Upper lobe of left lung (tissue), 6 donors: Measurements from ENCODE around the gene ATG7. TPM values are rescaled to one million over a fixed set of nuclear protein-coding genes. Genes with fewer than 3 reads are reported as not detected.

Experiments
- ATAC-seq, 2 donors: fragments of 200-7000 bp; cut with Tn5 transposase; one replicate each; pipeline ENCODE4 v1.9.1; 2022; ENCODE audit warnings: mild to moderate bottlenecking in 2 of 2, moderate library complexity in 2 of 2; ENCODE audit not compliant: low FRiP score in 2 of 2
- DNase-seq, 2 donors: peaks; one replicate each; pipeline ENCODE4 v3.0.0-alpha.2; 2019 to 2020
- H3K27ac ChIP-seq, 4 donors: fragments of 200-600 bp; sonication (generic); one replicate each; pipeline ENCODE4 v1.5.1; 2016 to 2019
- H3K27me3 ChIP-seq, 4 donors: fragments of 200-600 bp; sonication (generic); one replicate each; pipeline ENCODE4 v1.5.1; 2017 to 2019
- H3K36me3 ChIP-seq, 4 donors: fragments of 200-600 bp; sonication (generic); one replicate each; pipeline ENCODE4 v1.5.1; 2016 to 2019
- H3K4me1 ChIP-seq, 4 donors: fragments of 200-600 bp; sonication (generic); one replicate each; pipeline ENCODE4 v1.5.1; 2018 to 2019
- H3K4me3 ChIP-seq, 4 donors: fragments of 200-600 bp; sonication (generic); one replicate each; pipeline ENCODE4 v1.5.1; 2017 to 2019; ENCODE audit warnings: mild to moderate bottlenecking in 2 of 4, moderate library complexity in 1 of 4
- H3K9me3 ChIP-seq, 4 donors: fragments of 200-600 bp; sonication (generic); one replicate each; pipeline ENCODE4 v1.5.1; 2018 to 2019
- CTCF ChIP-seq, 6 experiments: fragments of 450-650 bp in 4 of 6; fragments of 200-600 bp in 2 of 6; sonication (generic) in 2 of 6; IDR thresholded peaks; one replicate each; pipeline ENCODE4 v1.5.1; 2016 to 2019; ENCODE audit warnings: antibody characterized with exemption in 6 of 6
- EP300 ChIP-seq, 4 donors: sonication (generic); formaldehyde crosslinking; IDR thresholded peaks; one replicate each; pipeline ENCODE4 v1.5.1; 2017; ENCODE audit warnings: antibody characterized with exemption in 4 of 4, control low read depth in 2 of 4
- POLR2A ChIP-seq, 4 donors: fragments of 450-650 bp; IDR thresholded peaks; one replicate each; pipeline ENCODE4 v1.5.1; 2016 to 2017; ENCODE audit warnings: antibody characterized with exemption in 4 of 4, mild to moderate bottlenecking in 2 of 4
- POLR2AphosphoS5 ChIP-seq, 2 donors: sonication (generic); formaldehyde crosslinking; IDR thresholded peaks; one replicate each; pipeline ENCODE4 v1.5.1; 2017; ENCODE audit warnings: antibody characterized with exemption in 2 of 2
- WGBS, 2 donors: methylation state at CpG; one replicate each; pipeline ENCODE4 v1.1.5; 2017 to 2018; 5-methylcytosine and 5-hydroxymethylcytosine counted together
- total RNA-seq, 6 donors: library from RNA; depleted of rRNA in 4 of 6; stranded (reverse); fragments of >200 nt in 4 of 6; gene quantifications; one replicate each; pipeline versions ENCODE4 v1.1.0 to v1.2.1, GENCODE V29; 2016 to 2021
- donor health status: DM: no; HTN: no; CAD: no; lungs with moderate emphysema.
- donor health status: DM: no; HTN: yes; CAD: no; lungs with severe emphysema.

The ATG7 gene
- total RNA-seq, 6 donors from 2014 or later = 52.4 to 195 (median 74.1) TPM

GRCh38 chr3:11543141-11543947 lies 271.1 kb downstream of the ATG7 start:
- Histone ChIP-seq H3K36me3 (no peaks in the 10 kb centered on the region), H3K9me3 (peaks cover 0 to 12% (median 0%) of the 10 kb centered on the region in 4 donors), H3K4me3 (no peak overlapping the region), H3K27ac (no peak overlapping the region), H3K4me1 (peaks cover 0 to 21% (median 10%) of the 10 kb centered on the region in 4 donors), H3K27me3 (no peaks in the 10 kb centered on the region)
- ATAC-seq = no peak
- DNase-seq = no peak
- TF ChIP-seq POLR2A (IDR thresholded peaks at IDR 0.05) = no peak
- WGBS, 2 donors = 82 to 97% methylated on average over 18 to 19 of the region's 19 CpGs

GRCh38 chr3:11543948-11544387 lies 271.8 kb downstream of the ATG7 start:
- H3K36me3 ChIP-seq = no peaks in the 10 kb centered on the region
- peaks cover 0 to 27% (median 13%) of the 10 kb centered on the region in 4 donors for H3K4me1 ChIP-seq
- DNase-seq (no peak), ATAC-seq (no peak)
- TF ChIP-seq EP300 (IDR thresholded peaks at IDR 0.05) = no peak
- TF ChIP-seq POLR2AphosphoS5 (IDR thresholded peaks at IDR 0.05) = no peak
- no peak for TF ChIP-seq POLR2A (IDR thresholded peaks at IDR 0.05)
- no peak for TF ChIP-seq CTCF (IDR thresholded peaks at IDR 0.05)
- H3K9me3 ChIP-seq = peaks cover 0 to 12% (median 0%) of the 10 kb centered on the region in 4 donors
- no peaks in the 10 kb centered on the region for H3K27me3 ChIP-seq
- 84 to 93% methylated on average over 2 to 5 of the region's 6 CpGs for WGBS, 2 donors
- no peak overlapping the region for H3K4me3 ChIP-seq
- H3K27ac ChIP-seq = peak overlapping the region in 1 of 4 donors; percentile 35

GRCh38 chr3:11544412-11545181 lies 272.4 kb downstream of the ATG7 start:
- Histone ChIP-seq H3K27me3 (no peaks in the 10 kb centered on the region), H3K9me3 (peaks cover 0 to 12% (median 0%) of the 10 kb centered on the region in 4 donors), H3K4me3 (no peak overlapping the region), H3K36me3 (no peaks in the 10 kb centered on the region), H3K27ac (peak overlapping the region in 1 of 4 donors; percentile 35), H3K4me1 (peaks cover 0 to 28% (median 14%) of the 10 kb centered on the region in 4 donors)
- DNase-seq (peak; percentile 51 to 68), ATAC-seq (peak in 1 of 2 donors; percentile 51)
- WGBS, 2 donors = 71 to 76% methylated on average over 13 to 17 of the region's 17 CpGs
- no peak for TF ChIP-seq EP300 (IDR thresholded peaks at IDR 0.05)
- no peak for TF ChIP-seq CTCF (IDR thresholded peaks at IDR 0.05)
- TF ChIP-seq POLR2A (IDR thresholded peaks at IDR 0.05) = no peak
- no peak for TF ChIP-seq POLR2AphosphoS5 (IDR thresholded peaks at IDR 0.05)

- ATAC-seq (peak in 1 of 2 donors; percentile 22), DNase-seq (peak in 1 of 2 donors; percentile 54)
Measured at GRCh38 chr3:11545186-11545851, 273.1 kb downstream of the ATG7 start.

More at GRCh38 chr3:11545186-11545851, 273.1 kb downstream of the ATG7 start:
- H3K4me1 ChIP-seq = peaks cover 0 to 28% (median 14%) of the 10 kb centered on the region in 4 donors
- H3K36me3 ChIP-seq = no peaks in the 10 kb centered on the region
- no peak overlapping the region for H3K4me3 ChIP-seq
- WGBS, 2 donors = 76 to 79% methylated on average over 12 to 16 of the region's 16 CpGs
- H3K27me3 ChIP-seq = no peaks in the 10 kb centered on the region
- no peak for TF ChIP-seq CTCF (IDR thresholded peaks at IDR 0.05)
- TF ChIP-seq POLR2A (IDR thresholded peaks at IDR 0.05) = no peak
- no peak for TF ChIP-seq EP300 (IDR thresholded peaks at IDR 0.05)
- TF ChIP-seq POLR2AphosphoS5 (IDR thresholded peaks at IDR 0.05) = no peak
- peaks cover 0 to 12% (median 0%) of the 10 kb centered on the region in 4 donors for H3K9me3 ChIP-seq
- H3K27ac ChIP-seq = peak overlapping the region in 1 of 4 donors; percentile 52
